Hepatocyte (in vitro differentiated cells): ENCODE measurements around the gene HOXA1. TPM values are rescaled to one million over a fixed set of nuclear protein-coding genes. Genes with fewer than 3 reads are reported as not detected.

Experiments used
- DNase-seq: peaks from one replicate; pipeline ENCODE4 v3.0.0-alpha.2; 2016; ENCODE audit warnings: low spot score
- H2AFZ ChIP-seq: fragments of 200-600 bp; sonication (generic); 2 replicates; pipeline ENCODE4 v1.6.0; 2016; ENCODE audit warnings: antibody characterized with exemption, mild to moderate bottlenecking
- H3K27ac ChIP-seq: fragments of 200-600 bp; sonication (generic); 2 replicates; pipeline ENCODE4 v1.5.1; 2016; ENCODE audit warnings: mild to moderate bottlenecking
- H3K27me3 ChIP-seq: fragments of 200-600 bp; sonication (generic); 2 replicates; pipeline ENCODE4 v1.6.1; 2016
- H3K36me3 ChIP-seq: fragments of 200-600 bp; sonication (generic); replicated peaks from 2 replicates; pipeline ENCODE4 v1.5.1; 2016; ENCODE audit warnings: low read depth; ENCODE audit not compliant: insufficient read depth
- H3K4me1 ChIP-seq: fragments of 200-600 bp; sonication (generic); 2 replicates; pipeline ENCODE4 v1.5.1; 2016; ENCODE audit warnings: mild to moderate bottlenecking, moderate library complexity; ENCODE audit not compliant: insufficient read depth
- H3K4me2 ChIP-seq: fragments of 200-600 bp; sonication (generic); 2 replicates; pipeline ENCODE4 v1.6.0; 2016
- H3K4me3 ChIP-seq: fragments of 200-600 bp; sonication (generic); 2 replicates; pipeline ENCODE4 v1.5.1; 2016; ENCODE audit warnings: mild to moderate bottlenecking
- H3K79me2 ChIP-seq: fragments of 200-600 bp; sonication (generic); 2 replicates; pipeline ENCODE4 v1.6.0; 2017; ENCODE audit warnings: mild to moderate bottlenecking
- H3K9me2 ChIP-seq: fragments of 200-600 bp; sonication (generic); replicated peaks from 2 replicates; pipeline ENCODE4 v1.6.0; 2017; ENCODE audit warnings: mild to moderate bottlenecking; ENCODE audit not compliant: insufficient read depth
- H3K9me3 ChIP-seq: fragments of 200-600 bp; sonication (generic); 2 replicates; pipeline ENCODE4 v1.5.1; 2016; ENCODE audit warnings: low read depth, mild to moderate bottlenecking
- H4K20me1 ChIP-seq: fragments of 200-600 bp; sonication (generic); 2 replicates; pipeline ENCODE4 v1.6.0; 2016; ENCODE audit warnings: mild to moderate bottlenecking; ENCODE audit not compliant: insufficient read depth, poor library complexity, severe bottlenecking
- CTCF ChIP-seq: fragments of 200-600 bp; sonication (generic); IDR thresholded peaks from 2 replicates; pipeline ENCODE4 v1.5.1; 2016; ENCODE audit warnings: antibody characterized with exemption, mild to moderate bottlenecking; ENCODE audit not compliant: poor library complexity
- EZH2 ChIP-seq: fragments of 200-600 bp; sonication (generic); IDR thresholded peaks from 2 replicates; pipeline ENCODE4 v1.6.1; 2016; ENCODE audit warnings: antibody characterized with exemption, mild to moderate bottlenecking, borderline replicate concordance
- EZH2phosphoT487 ChIP-seq: fragments of 200-600 bp; sonication (generic); IDR thresholded peaks from one replicate; pipeline ENCODE4 v1.6.1; 2018; ENCODE audit warnings: antibody characterized with exemption, mild to moderate bottlenecking, low read depth, moderate library complexity; ENCODE audit not compliant: unreplicated experiment, severe bottlenecking
- WGBS: methylation state at CpG from one replicate; pipeline ENCODE4 v1.1.6; 2016; ENCODE audit warnings: low lambda C conversion rate; ENCODE audit errors: missing lambda C conversion rate; 5-methylcytosine and 5-hydroxymethylcytosine counted together
- polyA plus RNA-seq: library from polyadenylated mRNA; unstranded; fragments of >200 nt; fragmentation: Nextera tagmentation; extraction: Ambion mirVana; gene quantifications from 2 replicates; pipeline ENCODE4 v1.2.1, GENCODE V29; 2016
- total RNA-seq: library from RNA; depleted of rRNA; stranded (reverse); fragments of >200 nt; gene quantifications from 2 replicates; pipeline ENCODE4 v1.2.3, GENCODE V29; 2014

HOXA1 gene
- total and polyA plus RNA-seq, 2 experiments from 2014 or later, result 0.25 to 0.30 TPM

GRCh38 chr7:27141923-27142579 is 46.3 kb upstream of the HOXA1 start:
- Histone ChIP-seq H3K9me2 (no peaks in the 10 kb centered on the region), H3K9me3 (no peaks in the 10 kb centered on the region), H3K4me2 (peak overlapping the region; percentile 96), H3K36me3 (no peaks in the 10 kb centered on the region), H3K27me3 (peaks cover 100% of the 10 kb centered on the region), H2AFZ (no peak overlapping the region), H3K79me2 (no peaks in the 10 kb centered on the region), H3K4me1 (peaks cover 20% of the 10 kb centered on the region), H3K4me3 (peak overlapping the region; percentile 10), H3K27ac (no peak overlapping the region), H4K20me1 (no peaks in the 10 kb centered on the region)
- WGBS, result 26% methylated on average over 26 of the region's 30 CpGs
- no peak for DNase-seq
- TF ChIP-seq CTCF (no peak), EZH2 (no peak), EZH2phosphoT487 (no peak)

- H3K4me2 ChIP-seq, result peak overlapping the region; percentile 96
- TF ChIP-seq EZH2phosphoT487 (peak; percentile 13), EZH2 (no peak), CTCF (no peak)
- H2AFZ ChIP-seq, result no peak overlapping the region
- no peaks in the 10 kb centered on the region for H3K79me2 ChIP-seq
- peaks cover 20% of the 10 kb centered on the region for H3K4me1 ChIP-seq
- H4K20me1 ChIP-seq, result no peaks in the 10 kb centered on the region
- H3K27me3 ChIP-seq, result peaks cover 98% of the 10 kb centered on the region
- WGBS, result 63% methylated on average over 18 of the region's 18 CpGs
- no peaks in the 10 kb centered on the region for H3K9me3 ChIP-seq
- no peak overlapping the region for H3K4me3 ChIP-seq
- H3K36me3 ChIP-seq, result no peaks in the 10 kb centered on the region
- no peaks in the 10 kb centered on the region for H3K9me2 ChIP-seq
- DNase-seq, result no peak
- no peak overlapping the region for H3K27ac ChIP-seq
Measured at GRCh38 chr7:27141137-27141922, 45.5 kb upstream of the HOXA1 start.

GRCh38 chr7:27140126-27140857 is 44.5 kb upstream of the HOXA1 start:
- Histone ChIP-seq H3K4me2 (peak overlapping the region; percentile 80), H3K36me3 (no peaks in the 10 kb centered on the region), H3K9me3 (no peaks in the 10 kb centered on the region), H3K27me3 (peaks cover 97% of the 10 kb centered on the region), H3K79me2 (no peaks in the 10 kb centered on the region), H3K4me3 (no peak overlapping the region), H2AFZ (no peak overlapping the region), H4K20me1 (no peaks in the 10 kb centered on the region), H3K4me1 (peaks cover 23% of the 10 kb centered on the region), H3K9me2 (no peaks in the 10 kb centered on the region), H3K27ac (no peak overlapping the region)
- no peak for DNase-seq
- TF ChIP-seq CTCF (no peak), EZH2 (peak; percentile 14), EZH2phosphoT487 (peak; percentile 14)
- WGBS, result 30% methylated on average over 15 of the region's 15 CpGs
